Neural progenitor cell (in vitro differentiated cells): ENCODE data around the gene ZBTB20. TPM values are rescaled to one million over a fixed set of nuclear protein-coding genes. Genes with fewer than 3 reads are reported as not detected.

Source experiments
- DNase-seq: peaks from one replicate; pipeline ENCODE4 v3.0.0-alpha.2; 2016; ENCODE audit warnings: low spot score
- H2AFZ ChIP-seq: fragments of 200-600 bp; sonication (generic); replicated peaks from 2 replicates; pipeline ENCODE4 v1.6.1; 2016; ENCODE audit warnings: antibody characterized with exemption
- H3F3A ChIP-seq: fragments of 200-600 bp; sonication (generic); 2 replicates; pipeline ENCODE4 v1.6.1; 2016; ENCODE audit warnings: antibody characterized with exemption, low read depth
- H3K27ac ChIP-seq: fragments of 200-600 bp; sonication (generic); 2 replicates; pipeline ENCODE4 v1.5.1; 2016; ENCODE audit warnings: mild to moderate bottlenecking
- H3K27me3 ChIP-seq: fragments of 200-600 bp; sonication (generic); 2 replicates; pipeline ENCODE4 v1.6.1; 2016; ENCODE audit warnings: mild to moderate bottlenecking, moderate library complexity
- H3K36me3 ChIP-seq: fragments of 200-600 bp; sonication (generic); 2 replicates; pipeline ENCODE4 v1.5.1; 2016
- H3K4me1 ChIP-seq: fragments of 200-600 bp; sonication (generic); 2 replicates; pipeline ENCODE4 v1.6.1; 2016; ENCODE audit warnings: mixed run types
- H3K4me2 ChIP-seq: fragments of 200-600 bp; sonication (generic); 2 replicates; pipeline ENCODE4 v1.6.1; 2016
- H3K4me3 ChIP-seq: fragments of 200-600 bp; sonication (generic); 2 replicates; pipeline ENCODE4 v1.5.1; 2016
- H3K79me2 ChIP-seq: fragments of 200-600 bp; sonication (generic); 2 replicates; pipeline ENCODE4 v1.6.1; 2016; ENCODE audit warnings: low read depth
- H3K9ac ChIP-seq: fragments of 200-600 bp; sonication (generic); 2 replicates; pipeline ENCODE4 v1.6.1; 2016
- H3K9me3 ChIP-seq: fragments of 200-600 bp; sonication (generic); 2 replicates; pipeline ENCODE4 v1.5.1; 2016; ENCODE audit warnings: low read depth
- H4K20me1 ChIP-seq: fragments of 200-600 bp; sonication (generic); 2 replicates; pipeline ENCODE4 v1.6.1; 2016; ENCODE audit warnings: low read depth
- H3K27ac Mint-ChIP-seq: 3 replicates; pipeline ENCODE4 v1.8.0; 2021; ENCODE audit warnings: mixed read lengths
- H3K27me3 Mint-ChIP-seq: 2 replicates; pipeline ENCODE4 v1.8.0; 2022; ENCODE audit warnings: low read depth, mild to moderate bottlenecking, inconsistent platforms, moderate library complexity, mixed read lengths; ENCODE audit not compliant: insufficient read depth
- H3K36me3 Mint-ChIP-seq: 3 replicates; pipeline ENCODE4 v1.8.0; 2021; ENCODE audit warnings: mixed read lengths
- H3K4me1 Mint-ChIP-seq: 3 replicates; pipeline ENCODE4 v1.8.0; 2021; ENCODE audit warnings: mixed read lengths
- H3K4me3 Mint-ChIP-seq: 3 replicates; pipeline ENCODE4 v1.8.0; 2021; ENCODE audit warnings: mild to moderate bottlenecking, moderate library complexity, mixed read lengths
- H3K9me3 Mint-ChIP-seq: 3 replicates; pipeline ENCODE4 v1.8.0; 2020; ENCODE audit warnings: mixed read lengths
- CTCF ChIP-seq: fragments of 200-600 bp; sonication (generic); IDR thresholded peaks from 2 replicates; pipeline ENCODE4 v1.5.1; 2017; ENCODE audit warnings: antibody characterized with exemption, mild to moderate bottlenecking
- EZH2 ChIP-seq: fragments of 200-600 bp; sonication (generic); IDR thresholded peaks from 2 replicates; pipeline ENCODE4 v1.6.1; 2017; ENCODE audit warnings: antibody characterized with exemption, mild to moderate bottlenecking, moderate library complexity
- EZH2phosphoT487 ChIP-seq: fragments of 200-600 bp; sonication (generic); IDR thresholded peaks from 2 replicates; pipeline ENCODE4 v1.6.1; 2017; ENCODE audit warnings: antibody characterized with exemption
- total RNA-seq: library from RNA; depleted of rRNA; stranded (reverse); fragments of >200 nt; gene quantifications from 2 replicates; pipeline ENCODE4 v1.2.3, GENCODE V29; 2015; ENCODE audit warnings: low replicate concordance

ZBTB20 gene
- total RNA-seq, 1 donor from 2014 or later: 1.9 TPM

- H3K9me3 ChIP-seq: no peaks in the 10 kb centered on the region
- Mint-ChIP-seq H3K27ac (peak overlapping the region; percentile 82), H3K4me3 (no peak overlapping the region), H3K9me3 (no peaks in the 10 kb centered on the region), H3K4me1 (peaks cover 19% of the 10 kb centered on the region), H3K27me3 (no peaks in the 10 kb centered on the region), H3K36me3 (no peaks in the 10 kb centered on the region)
- H3K27ac ChIP-seq: no peak overlapping the region
- H4K20me1 ChIP-seq: no peaks in the 10 kb centered on the region
- H3K79me2 ChIP-seq: no peaks in the 10 kb centered on the region
- no peaks in the 10 kb centered on the region for H3K27me3 ChIP-seq
- no peak overlapping the region for H3K9ac ChIP-seq
- no peak for DNase-seq
- no peaks in the 10 kb centered on the region for H3K4me1 ChIP-seq
- TF ChIP-seq EZH2 (no peak), EZH2phosphoT487 (no peak), CTCF (no peak)
- H2AFZ ChIP-seq: no peak overlapping the region
- no peaks in the 10 kb centered on the region for H3F3A ChIP-seq
- no peak overlapping the region for H3K4me2 ChIP-seq
- no peak overlapping the region for H3K4me3 ChIP-seq
- no peaks in the 10 kb centered on the region for H3K36me3 ChIP-seq
These were observed 636.9 kb downstream of the ZBTB20 start for GRCh38 chr3:114510201-114510600.

GRCh38 chr3:114509756-114510155, 637.3 kb downstream of the ZBTB20 start:
- H3K9me3 Mint-ChIP-seq: no peaks in the 10 kb centered on the region
- H3K4me2 ChIP-seq: no peak overlapping the region
- no peaks in the 10 kb centered on the region for H3F3A ChIP-seq
- no peak overlapping the region for H3K4me3 Mint-ChIP-seq
- no peaks in the 10 kb centered on the region for H3K36me3 Mint-ChIP-seq
- no peaks in the 10 kb centered on the region for H3K79me2 ChIP-seq
- TF ChIP-seq EZH2phosphoT487 (no peak), CTCF (no peak), EZH2 (no peak)
- no peaks in the 10 kb centered on the region for H3K27me3 ChIP-seq
- H3K9me3 ChIP-seq: no peaks in the 10 kb centered on the region
- no peak overlapping the region for H3K27ac ChIP-seq
- H3K4me3 ChIP-seq: no peak overlapping the region
- no peak overlapping the region for H3K27ac Mint-ChIP-seq
- DNase-seq: no peak
- H3K27me3 Mint-ChIP-seq: no peaks in the 10 kb centered on the region
- H3K9ac ChIP-seq: no peak overlapping the region
- H3K36me3 ChIP-seq: no peaks in the 10 kb centered on the region
- H3K4me1 Mint-ChIP-seq: peaks cover 19% of the 10 kb centered on the region
- H2AFZ ChIP-seq: no peak overlapping the region
- H3K4me1 ChIP-seq: no peaks in the 10 kb centered on the region
- no peaks in the 10 kb centered on the region for H4K20me1 ChIP-seq

GRCh38 chr3:114508976-114509375, 638.1 kb downstream of the ZBTB20 start:
- no peaks in the 10 kb centered on the region for H4K20me1 ChIP-seq
- Mint-ChIP-seq H3K4me1 (peaks cover 19% of the 10 kb centered on the region), H3K27ac (no peak overlapping the region), H3K27me3 (no peaks in the 10 kb centered on the region), H3K36me3 (no peaks in the 10 kb centered on the region), H3K4me3 (no peak overlapping the region), H3K9me3 (no peaks in the 10 kb centered on the region)
- no peaks in the 10 kb centered on the region for H3K79me2 ChIP-seq
- DNase-seq: no peak
- H2AFZ ChIP-seq: no peak overlapping the region
- H3K27me3 ChIP-seq: no peaks in the 10 kb centered on the region
- H3F3A ChIP-seq: no peaks in the 10 kb centered on the region
- no peaks in the 10 kb centered on the region for H3K36me3 ChIP-seq
- no peak overlapping the region for H3K27ac ChIP-seq
- no peak for TF ChIP-seq EZH2phosphoT487
- no peak for TF ChIP-seq EZH2
- no peak for TF ChIP-seq CTCF
- H3K9me3 ChIP-seq: no peaks in the 10 kb centered on the region
- H3K4me3 ChIP-seq: no peak overlapping the region
- no peaks in the 10 kb centered on the region for H3K4me1 ChIP-seq
- H3K9ac ChIP-seq: no peak overlapping the region
- H3K4me2 ChIP-seq: no peak overlapping the region
